Measurements from ENCODE around the gene TLE5.

GRCh38 chr19:3049089-3049488 lies 13.2 kb downstream of the TLE5 start:
- TF ChIP-seq EP300 (IDR thresholded peaks at IDR 0.05) (no peak), CTCF (IDR thresholded peaks at IDR 0.05) (no peak)

Measured in sigmoid colon (tissue), 4 donors.